GM18511 (cell line): Measurements from ENCODE around the gene MYH3.
"Not testable (repeated sequence)": the region's sequence is repeated elsewhere in the genome, so short reads cannot be mapped to it uniquely, and the experiment has no call there.

Experiments
- ATAC-seq: cut with Tn5 transposase; IDR thresholded peaks from one replicate; pipeline ENCODE4 v1.9.1; 2021; ENCODE audit warnings: mild to moderate bottlenecking, moderate library complexity; ENCODE audit not compliant: unreplicated experiment

The MYH3 gene

GRCh38 chr17:10657148-10657547, at the start of gene MYH3:
TSS of gene MYH3 (minus strand) at chr17:10657309. CDS start at chr17:10655064, 2,245 bp downstream.
- ATAC-seq = no peak

- ATAC-seq = no peak
These were observed 48.6 kb upstream of the MYH3 start for GRCh38 chr17:10705727-10706126.

- no peak for ATAC-seq
These were observed 45.5 kb upstream of the MYH3 start for GRCh38 chr17:10702574-10702973.

GRCh38 chr17:10699856-10700255, 42.7 kb upstream of the MYH3 start:
- no peak for ATAC-seq

GRCh38 chr17:10698096-10698818, 41.1 kb upstream of the MYH3 start:
- no peak for ATAC-seq

GRCh38 chr17:10697092-10698081, 40.3 kb upstream of the MYH3 start, which contains the start of the genes ADPRM and SCO1:
TSS of gene ADPRM (plus strand) at chr17:10697594. CDS start at chr17:10704927, 7,333 bp downstream.
TSS of gene SCO1 (minus strand) at chr17:10697533. CDS start at chr17:10697507, 26 bp downstream.
- ATAC-seq = peak; percentile 95

- ATAC-seq = not testable (repeated sequence)
These were observed 38.8 kb upstream of the MYH3 start for GRCh38 chr17:10695875-10696407.

GRCh38 chr17:10687499-10687898, 30.4 kb upstream of the MYH3 start:
- ATAC-seq = no peak

- no peak for ATAC-seq
These were observed 26.7 kb upstream of the MYH3 start for GRCh38 chr17:10683853-10684252.

GRCh38 chr17:10681866-10682446, 24.8 kb upstream of the MYH3 start:
- no peak for ATAC-seq

- ATAC-seq = no peak
These were observed 17.6 kb upstream of the MYH3 start for GRCh38 chr17:10674704-10675103.

GRCh38 chr17:10673312-10673711, 16.2 kb upstream of the MYH3 start:
- no peak for ATAC-seq

- no peak for ATAC-seq
These were observed 11.7 kb upstream of the MYH3 start for GRCh38 chr17:10668775-10669174.

GRCh38 chr17:10666906-10667305, 9.8 kb upstream of the MYH3 start:
- ATAC-seq = no peak

- no peak for ATAC-seq
These were observed 7.5 kb upstream of the MYH3 start for GRCh38 chr17:10664571-10664970.

GRCh38 chr17:10663231-10663630, 6.1 kb upstream of the MYH3 start:
- ATAC-seq = no peak

- ATAC-seq = no peak
These were observed 4.3 kb upstream of the MYH3 start for GRCh38 chr17:10661437-10661836.

GRCh38 chr17:10657879-10658278, 770 bp upstream of the MYH3 start:
- ATAC-seq = no peak

GRCh38 chr17:10653987-10654386, 3.1 kb downstream of the MYH3 start:
- ATAC-seq = no peak

- peak; percentile 63 for ATAC-seq
These were observed 4.0 kb downstream of the MYH3 start for GRCh38 chr17:10652984-10653659.
